Stomach (tissue), 9 donors: ENCODE measurements around the gene TJP2. TPM values are rescaled to one million over a fixed set of nuclear protein-coding genes. Genes with fewer than 3 reads are reported as not detected.

Experiments
- DNase-seq, 2 donors: peaks; one replicate each; pipeline versions ENCODE4 v3.0.0 to v3.0.0-alpha.2; 2013 to 2019
- H3K27ac ChIP-seq, 5 donors: fragments of 200-600 bp in 4 of 5; sonication (generic) in 4 of 5; one replicate each; pipeline ENCODE4 v1.5.1; 2013 to 2019; ENCODE audit warnings: mild to moderate bottlenecking in 1 of 5, moderate library complexity in 1 of 5
- H3K27me3 ChIP-seq, 3 donors: fragments of 200-600 bp; sonication (generic); one replicate each; pipeline ENCODE4 v1.5.1; 2017 to 2019; ENCODE audit warnings: mixed run types in 1 of 3
- H3K36me3 ChIP-seq, 4 donors: fragments of 200-600 bp; sonication (generic); 1 replicate in 3 of 4; 2 replicates in 1 of 4; pipeline ENCODE4 v1.5.1; 2016 to 2019
- H3K4me1 ChIP-seq, 4 donors: fragments of 200-600 bp; sonication (generic); one replicate each; pipeline ENCODE4 v1.5.1; 2016 to 2019
- H3K4me3 ChIP-seq, 4 donors: fragments of 200-600 bp; sonication (generic) in 3 of 4; one replicate each; pipeline ENCODE4 v1.5.1; 2016 to 2019; ENCODE audit warnings: mild to moderate bottlenecking in 1 of 4
- H3K9me3 ChIP-seq, 4 donors: fragments of 200-600 bp; sonication (generic); one replicate each; pipeline ENCODE4 v1.5.1; 2016 to 2019
- CTCF ChIP-seq, 7 experiments: fragments of 450-650 bp in 4 of 7; fragments of 200-600 bp in 3 of 7; sonication (generic) in 3 of 7; IDR thresholded peaks; one replicate each; pipeline ENCODE4 v1.5.1; 2016 to 2019; ENCODE audit warnings: antibody characterized with exemption in 7 of 7, control low read depth in 2 of 7, mild to moderate bottlenecking in 1 of 7
- EP300 ChIP-seq: sonication (generic); formaldehyde crosslinking; IDR thresholded peaks from one replicate; pipeline ENCODE4 v1.6.1; 2017; ENCODE audit warnings: antibody characterized with exemption
- POLR2A ChIP-seq, 4 donors: fragments of 450-650 bp; IDR thresholded peaks; one replicate each; pipeline ENCODE4 v1.6.1; 2016; ENCODE audit warnings: antibody characterized with exemption in 4 of 4, control low read depth in 2 of 4, mild to moderate bottlenecking in 1 of 4, moderate library complexity in 1 of 4
- POLR2AphosphoS5 ChIP-seq, 3 donors: sonication (generic); formaldehyde crosslinking; IDR thresholded peaks; one replicate each; pipeline ENCODE4 v1.6.1; 2016; ENCODE audit warnings: antibody characterized with exemption in 3 of 3
- WGBS, 5 donors: extraction: QIAGEN DNeasy Blood & Tissue Kit in 3 of 5; methylation state at CpG; one replicate each; pipeline versions ENCODE4 v1.1.5 to v1.1.7; 2013 to 2018; 5-methylcytosine and 5-hydroxymethylcytosine counted together
- intact Hi-C: fragments of 100-400 bp; cut with DNase I; formaldehyde crosslinking; loops from one replicate; pipeline ENCODE4 v1.15.1; 2023; ENCODE audit warnings: low total_unique reads
- polyA plus RNA-seq, 3 donors: library from polyadenylated mRNA; stranded (reverse); fragments of 200-250 nt; gene quantifications; one replicate each; pipeline ENCODE4 v1.2.3, GENCODE V29; 2013
- total RNA-seq, 5 donors: library from RNA; depleted of rRNA; stranded (reverse); fragments of >200 nt; gene quantifications; one replicate each; pipeline versions ENCODE4 v1.1.0 to v1.2.3, GENCODE V29; 2014 to 2016
- donor health status: healthy with polysubstance abuse.
- donor health status: Bipolar disorder and iron deficiency.
- donor health status: healthy.

The TJP2 gene
- total and polyA plus RNA-seq, 8 donors, result 28.6 to 371 (median 150) TPM

- Histone ChIP-seq H3K4me3 (no peak overlapping the region), H3K36me3 (no peaks in the 10 kb centered on the region), H3K4me1 (peaks cover 0 to 6% (median 0%) of the 10 kb centered on the region in 4 donors), H3K27ac (no peak overlapping the region), H3K9me3 (peaks cover 0 to 13% (median 10%) of the 10 kb centered on the region in 4 donors), H3K27me3 (no peaks in the 10 kb centered on the region)
- WGBS, 5 donors, result 73 to 86% (median 80%) methylated on average over 5 of the region's 5 CpGs
- intact Hi-C loops, result no loop called here
- no peak for DNase-seq
- no peak for TF ChIP-seq POLR2AphosphoS5 (IDR thresholded peaks at IDR 0.05)
- TF ChIP-seq CTCF (IDR thresholded peaks at IDR 0.05), result no peak
- no peak for TF ChIP-seq POLR2A (IDR thresholded peaks at IDR 0.05)
- TF ChIP-seq EP300, result no peak
Measured at GRCh38 chr9:69308206-69308931, 134.3 kb downstream of the TJP2 start.

GRCh38 chr9:69313175-69313574, 139.1 kb downstream of the TJP2 start:
- DNase-seq, result no peak
- Histone ChIP-seq H3K4me3 (no peak overlapping the region), H3K36me3 (no peaks in the 10 kb centered on the region), H3K27ac (no peak overlapping the region), H3K9me3 (peaks cover 0 to 19% (median 13%) of the 10 kb centered on the region in 4 donors), H3K4me1 (peaks cover 0 to 1% (median 0%) of the 10 kb centered on the region in 4 donors), H3K27me3 (no peaks in the 10 kb centered on the region)
- TF ChIP-seq POLR2A (IDR thresholded peaks at IDR 0.05) (no peak), POLR2AphosphoS5 (IDR thresholded peaks at IDR 0.05) (no peak), CTCF (IDR thresholded peaks at IDR 0.05) (no peak), EP300 (no peak)
- intact Hi-C loops, result no loop called here

- Histone ChIP-seq H3K27ac (no peak overlapping the region), H3K4me3 (no peak overlapping the region), H3K4me1 (no peaks in the 10 kb centered on the region), H3K9me3 (peaks cover 0 to 19% (median 13%) of the 10 kb centered on the region in 4 donors), H3K27me3 (no peaks in the 10 kb centered on the region), H3K36me3 (no peaks in the 10 kb centered on the region)
- no peak for DNase-seq
- TF ChIP-seq POLR2AphosphoS5 (IDR thresholded peaks at IDR 0.05) (no peak), POLR2A (IDR thresholded peaks at IDR 0.05) (no peak), EP300 (no peak), CTCF (IDR thresholded peaks at IDR 0.05) (no peak)
- intact Hi-C loops, result no loop called here
- WGBS, 5 donors, result 73 to 90% (median 85%) methylated on average over 1 of the region's 1 CpG
Measured at GRCh38 chr9:69314547-69314946, 140.5 kb downstream of the TJP2 start.

GRCh38 chr9:69317081-69317480, 143.0 kb downstream of the TJP2 start:
- WGBS, 5 donors, result 66 to 86% (median 78%) methylated on average over 2 of the region's 2 CpGs
- Histone ChIP-seq H3K27me3 (no peaks in the 10 kb centered on the region), H3K9me3 (peaks cover 0 to 19% (median 13%) of the 10 kb centered on the region in 4 donors), H3K4me1 (no peaks in the 10 kb centered on the region), H3K36me3 (no peaks in the 10 kb centered on the region), H3K27ac (no peak overlapping the region), H3K4me3 (no peak overlapping the region)
- no peak for DNase-seq
- intact Hi-C loops, result no loop called here
- TF ChIP-seq EP300, result no peak

GRCh38 chr9:69317894-69318293, 143.8 kb downstream of the TJP2 start:
- no peak for DNase-seq
- no peak for TF ChIP-seq POLR2A (IDR thresholded peaks at IDR 0.05)
- no peak for TF ChIP-seq CTCF (IDR thresholded peaks at IDR 0.05)
- TF ChIP-seq EP300, result no peak
- no peak for TF ChIP-seq POLR2AphosphoS5 (IDR thresholded peaks at IDR 0.05)
- H3K9me3 ChIP-seq, result peaks cover 0 to 11% (median 6%) of the 10 kb centered on the region in 4 donors
- no peak overlapping the region for H3K4me3 ChIP-seq
- H3K4me1 ChIP-seq, result no peaks in the 10 kb centered on the region
- intact Hi-C loops, result no loop called here
- no peaks in the 10 kb centered on the region for H3K27me3 ChIP-seq
- no peaks in the 10 kb centered on the region for H3K36me3 ChIP-seq
- no peak overlapping the region for H3K27ac ChIP-seq
